LNCAP (cell line): ENCODE data around the gene LEMD2.

ENCODE experiments used
- TF ChIP-seq, protein P1 (sequence below): fragments of 450-650 bp; IDR thresholded peaks from 2 replicates; pipeline ENCODE4 v1.5.1; 2017; ENCODE audit warnings: mild to moderate bottlenecking

The LEMD2 gene

DNA sequence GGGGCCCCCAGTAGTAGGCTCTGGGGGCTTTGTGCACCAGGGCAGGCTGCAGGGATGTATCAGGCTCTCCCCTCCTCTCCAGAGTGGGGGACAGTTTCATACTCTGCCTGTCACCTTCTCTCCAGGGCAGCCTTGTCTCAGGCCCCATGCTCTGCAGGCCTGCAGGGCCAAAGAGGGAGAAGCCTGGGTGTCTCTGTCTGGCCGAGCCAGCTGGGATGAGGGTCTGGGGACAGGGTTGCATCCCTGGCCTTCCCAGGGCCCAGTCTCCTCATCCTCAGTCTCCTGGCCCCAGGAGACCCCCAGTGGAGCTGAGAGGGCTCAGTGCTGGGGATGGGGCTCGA, 27.4 kb downstream of the LEMD2 start:
- TF ChIP-seq, protein P1, sequence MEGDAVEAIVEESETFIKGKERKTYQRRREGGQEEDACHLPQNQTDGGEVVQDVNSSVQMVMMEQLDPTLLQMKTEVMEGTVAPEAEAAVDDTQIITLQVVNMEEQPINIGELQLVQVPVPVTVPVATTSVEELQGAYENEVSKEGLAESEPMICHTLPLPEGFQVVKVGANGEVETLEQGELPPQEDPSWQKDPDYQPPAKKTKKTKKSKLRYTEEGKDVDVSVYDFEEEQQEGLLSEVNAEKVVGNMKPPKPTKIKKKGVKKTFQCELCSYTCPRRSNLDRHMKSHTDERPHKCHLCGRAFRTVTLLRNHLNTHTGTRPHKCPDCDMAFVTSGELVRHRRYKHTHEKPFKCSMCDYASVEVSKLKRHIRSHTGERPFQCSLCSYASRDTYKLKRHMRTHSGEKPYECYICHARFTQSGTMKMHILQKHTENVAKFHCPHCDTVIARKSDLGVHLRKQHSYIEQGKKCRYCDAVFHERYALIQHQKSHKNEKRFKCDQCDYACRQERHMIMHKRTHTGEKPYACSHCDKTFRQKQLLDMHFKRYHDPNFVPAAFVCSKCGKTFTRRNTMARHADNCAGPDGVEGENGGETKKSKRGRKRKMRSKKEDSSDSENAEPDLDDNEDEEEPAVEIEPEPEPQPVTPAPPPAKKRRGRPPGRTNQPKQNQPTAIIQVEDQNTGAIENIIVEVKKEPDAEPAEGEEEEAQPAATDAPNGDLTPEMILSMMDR = no peak

DNA sequence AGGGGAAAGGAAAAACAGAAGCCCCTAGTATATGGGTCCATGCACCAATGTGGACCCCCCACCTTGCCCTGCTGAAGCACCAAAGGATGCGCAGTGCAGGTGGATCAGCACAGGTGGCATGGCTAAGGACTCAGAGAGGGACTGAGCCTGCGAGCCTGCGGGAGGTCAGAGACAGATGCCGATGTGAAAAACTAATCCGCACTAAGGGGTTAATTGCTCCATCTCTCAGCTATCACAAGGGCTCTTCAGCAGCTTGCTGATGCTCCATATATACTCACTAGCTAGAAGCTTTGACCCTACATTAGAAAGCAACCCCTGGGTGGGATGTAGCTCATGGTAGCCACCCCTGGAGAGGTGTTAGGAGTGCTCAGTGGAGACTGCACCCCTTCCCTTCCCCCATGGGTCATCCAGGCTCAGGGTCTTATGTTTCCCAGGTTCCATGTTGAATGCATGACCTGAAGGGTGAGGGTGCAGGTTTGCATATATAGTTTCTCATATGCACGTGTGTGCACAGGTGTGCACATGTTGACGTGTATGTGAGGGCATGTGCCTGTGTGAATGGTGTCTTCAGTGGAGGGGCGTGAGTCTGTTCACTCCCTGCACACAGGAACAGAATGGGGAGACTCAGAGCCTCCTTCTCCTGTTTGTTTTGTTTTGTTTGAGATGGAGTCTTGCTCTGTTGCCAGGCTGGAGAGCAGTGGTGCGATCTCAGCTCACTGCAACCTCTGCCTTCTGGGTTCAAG, 28.9 kb downstream of the LEMD2 start:
- TF ChIP-seq, protein P1 = no peak

DNA sequence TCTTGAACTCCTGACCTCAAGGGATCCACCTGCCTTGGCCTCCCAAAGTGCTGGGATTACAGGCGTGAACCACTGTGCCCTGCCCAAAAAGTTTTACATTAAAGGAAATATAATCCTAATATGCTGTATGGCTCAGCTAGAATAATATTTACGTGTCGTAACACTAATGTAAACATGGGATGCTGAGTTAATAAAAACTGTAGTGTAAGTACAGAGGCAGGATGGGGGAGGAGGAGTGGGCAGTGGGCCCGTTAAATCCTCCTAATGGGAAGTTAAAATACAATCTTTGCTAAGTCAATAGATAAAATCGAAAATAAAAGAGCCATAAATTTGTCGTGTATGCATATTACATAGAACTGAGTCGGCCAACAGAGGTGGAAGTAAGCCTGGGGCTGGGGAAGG, 30.1 kb downstream of the LEMD2 start:
- TF ChIP-seq, protein P1 = no peak

DNA sequence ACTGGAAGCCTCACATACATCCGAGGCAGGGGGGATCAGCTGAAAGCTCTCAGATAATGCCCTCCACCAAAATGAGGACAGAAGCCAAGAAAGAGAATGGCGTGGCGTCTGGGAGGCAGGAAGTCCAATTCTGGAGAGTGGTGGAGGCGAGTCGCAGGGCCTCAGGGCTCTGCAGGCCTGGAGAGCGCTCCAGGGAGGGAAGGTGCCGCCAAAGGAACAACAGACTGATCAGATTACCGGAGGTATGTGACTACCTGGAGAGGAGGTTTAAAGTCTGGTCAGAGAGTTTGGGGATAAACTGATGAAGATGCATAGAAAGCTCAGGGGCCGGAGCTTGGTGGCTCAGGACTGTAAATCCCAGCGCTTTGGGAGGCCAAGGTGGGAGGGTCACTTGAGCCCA, 31.0 kb downstream of the LEMD2 start:
- TF ChIP-seq, protein P1 = no peak

DNA sequence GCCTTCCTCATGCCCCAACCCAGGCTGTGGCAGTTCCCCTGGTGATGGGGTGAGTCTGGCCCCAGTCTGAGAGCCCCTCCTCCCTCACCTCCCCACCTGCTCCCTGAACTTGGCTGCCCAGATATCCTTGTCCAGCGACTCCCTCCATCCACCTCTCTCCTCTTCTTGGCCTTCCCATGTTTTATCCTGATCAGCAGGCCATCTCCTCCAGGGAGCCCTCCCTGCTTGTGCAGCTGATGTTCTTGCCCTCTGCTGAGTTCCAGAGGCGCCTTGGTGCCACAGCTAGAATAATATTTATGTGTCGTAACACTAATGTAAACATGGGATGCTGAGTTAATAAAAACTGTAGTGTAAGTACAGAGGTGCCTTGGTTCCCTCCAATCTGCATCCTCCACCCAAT, 31.8 kb downstream of the LEMD2 start:
- TF ChIP-seq, protein P1 = no peak

DNA sequence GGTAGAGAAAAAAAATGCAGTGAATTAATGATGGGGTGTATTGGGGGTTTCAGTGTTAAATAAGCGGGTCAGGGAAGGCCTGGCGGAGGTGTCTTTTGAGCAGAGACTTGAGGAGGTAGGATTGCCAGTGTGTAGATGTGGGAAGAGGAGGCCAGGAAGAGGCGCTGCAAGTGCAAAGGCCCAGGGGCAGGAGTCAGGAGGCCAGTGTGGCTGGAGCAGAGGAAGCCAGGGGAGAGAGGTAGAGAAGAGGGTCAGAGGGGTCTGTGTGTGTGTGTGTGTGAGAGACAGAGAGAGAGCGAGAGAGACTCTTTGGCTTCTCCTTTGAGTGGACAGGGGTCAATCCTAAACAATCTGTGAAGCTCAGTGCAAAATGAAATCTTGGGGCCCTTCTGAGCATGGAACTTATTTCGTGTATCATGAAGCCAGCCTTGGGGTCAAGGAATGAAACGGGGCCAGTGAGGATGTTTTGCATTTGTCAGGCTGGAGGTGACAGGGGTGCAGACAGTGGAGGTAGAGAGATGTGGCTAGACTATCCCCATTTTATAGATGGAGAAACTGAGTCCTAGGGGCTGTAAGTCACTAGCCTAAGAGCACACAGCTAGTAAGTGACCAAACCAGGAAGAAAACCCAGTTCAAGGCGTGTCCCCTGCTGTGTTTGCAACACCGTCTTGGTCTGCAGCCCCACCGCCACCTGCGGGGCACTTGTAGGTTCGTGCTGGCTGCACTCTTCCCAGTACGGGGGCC, 32.5 kb downstream of the LEMD2 start:
- TF ChIP-seq, protein P1 = no peak

DNA sequence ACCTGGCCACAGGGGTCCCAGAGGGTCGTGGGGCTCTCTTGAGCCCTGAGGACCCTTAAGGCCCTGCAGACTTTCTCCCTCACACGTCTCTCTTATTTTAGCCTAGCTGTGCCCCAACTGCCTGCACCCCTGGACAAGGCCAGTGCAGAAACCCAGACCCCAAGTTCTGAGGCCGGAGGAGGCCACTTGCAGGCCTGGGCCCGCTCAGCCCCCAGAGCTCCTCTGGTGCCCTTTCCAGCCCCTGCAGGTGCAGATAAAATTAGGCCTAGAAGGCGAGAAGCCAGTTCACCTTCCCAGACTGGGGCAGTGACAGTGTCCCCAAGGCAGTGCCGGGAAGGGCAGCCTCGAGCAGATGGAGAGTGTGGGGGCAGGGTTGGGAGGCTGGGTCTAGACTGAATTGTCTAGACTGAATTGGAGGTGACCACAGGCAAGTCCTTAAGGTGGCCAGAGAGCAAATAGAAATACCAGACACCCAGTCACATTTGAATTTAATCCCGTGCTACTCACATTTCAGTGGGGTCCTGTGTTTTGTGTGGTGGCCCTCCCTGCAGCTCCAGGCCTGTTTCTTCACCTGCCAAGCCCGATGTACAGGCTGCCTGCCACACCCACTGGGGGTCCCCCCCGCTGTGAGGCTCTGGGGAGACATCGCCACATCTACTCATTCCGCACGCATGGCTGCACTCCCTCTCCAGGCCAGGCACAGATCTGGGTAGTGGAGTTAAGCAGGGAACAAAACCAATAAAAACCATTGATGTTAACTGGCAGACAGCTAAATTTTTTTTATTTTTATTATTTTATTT, 33.7 kb downstream of the LEMD2 start:
- TF ChIP-seq, protein P1 = no peak
